ENCODE measurements around the gene OR51B6.

GRCh38 chr11:5301846-5302245 is 49.5 kb upstream of the OR51B6 start, which contains the start of gene OR51B4:
- TF ChIP-seq CTCF (IDR thresholded peaks at IDR 0.05 in 4 of 5, conservative IDR thresholded peaks at IDR 0.05 in 1 of 5) (no peak), POLR2A (IDR thresholded peaks at IDR 0.05) (no peak)

Measured in gastrocnemius medialis (tissue), 4 donors.